NCI-H524 (cell line): ENCODE data around the gene COL28A1.
"Not testable (repeated sequence)": the region's sequence is repeated elsewhere in the genome, so short reads cannot be mapped to it uniquely, and the experiment has no call there.

Experiments
- DNase-seq, 2 experiments: peaks; one replicate each; lab custom pipeline; 2025; lab: John Stamatoyannopoulos, UW

Gene COL28A1

GRCh38 chr7:7464991-7465765 is 70.5 kb downstream of the COL28A1 start:
- DNase-seq: not testable (repeated sequence)

- DNase-seq: no peak
Measured at GRCh38 chr7:7454000-7454399, 81.7 kb downstream of the COL28A1 start.

GRCh38 chr7:7452652-7453051 is 83.0 kb downstream of the COL28A1 start:
- no peak for DNase-seq

DNA sequence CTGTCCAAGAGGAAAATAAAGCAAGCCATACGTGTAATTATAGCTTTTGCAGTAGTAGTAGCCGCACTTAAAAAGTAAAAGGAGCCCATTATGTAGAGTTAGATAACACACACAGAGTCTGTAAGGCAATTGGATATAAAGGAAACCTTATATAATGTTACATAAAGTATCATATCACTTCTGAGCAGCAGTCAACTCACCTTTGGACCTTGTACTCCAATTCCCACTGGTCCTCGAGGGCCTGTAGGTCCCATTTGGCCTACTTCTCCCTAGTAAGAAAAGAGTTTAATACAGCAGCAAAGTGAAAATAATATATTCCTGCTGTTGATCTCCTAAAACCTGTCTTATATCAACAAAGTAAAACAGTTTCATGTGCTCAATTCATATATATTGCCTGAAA is 83.6 kb downstream of the COL28A1 start:
- no peak for DNase-seq

- DNase-seq: no peak
Measured at GRCh38 chr7:7449055-7449454, 86.6 kb downstream of the COL28A1 start.

DNA sequence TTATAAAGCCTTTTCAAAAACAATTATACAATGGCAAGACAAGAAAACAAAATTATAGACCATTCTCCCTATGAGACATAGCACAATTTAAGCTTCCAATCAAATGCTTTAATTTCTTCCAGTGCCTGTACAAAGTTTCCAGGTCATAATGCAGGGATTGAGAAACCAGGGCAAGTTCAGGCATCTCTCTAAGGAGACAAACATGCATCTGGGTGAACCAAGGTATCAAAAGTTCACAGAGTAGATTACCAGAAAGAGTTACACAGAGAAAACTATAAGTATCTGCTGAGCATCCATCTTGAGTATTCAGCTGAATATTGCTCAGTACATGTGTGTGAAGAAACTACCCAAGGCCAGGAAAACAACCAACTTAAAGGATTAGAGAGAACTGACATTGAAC is 89.1 kb downstream of the COL28A1 start:
- DNase-seq: no peak

DNA sequence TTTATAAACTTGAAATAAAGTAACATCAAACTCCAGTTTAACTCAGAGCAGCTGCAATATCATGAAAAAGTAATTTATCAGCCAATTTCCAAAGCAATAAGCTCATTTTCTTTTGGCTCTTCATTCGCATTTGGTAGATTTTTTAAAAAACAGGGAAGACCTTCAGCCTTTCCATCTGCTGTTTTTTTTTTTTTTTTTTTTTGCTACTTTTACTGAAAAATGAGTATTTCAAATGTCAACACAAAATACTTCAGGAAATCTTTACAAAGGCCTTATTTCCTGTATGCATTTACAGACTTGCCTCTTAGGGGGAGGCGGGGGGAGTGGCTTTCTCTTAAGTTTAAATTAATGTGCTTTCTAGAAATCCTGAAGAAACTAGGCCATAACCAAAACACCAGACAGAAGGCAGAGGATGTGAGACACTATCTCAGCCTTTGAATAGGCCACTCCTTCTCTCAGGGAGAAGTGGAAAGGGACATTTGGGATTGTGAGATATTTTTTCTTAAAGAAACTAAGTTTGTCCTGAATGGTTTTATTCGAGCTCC is 91.8 kb downstream of the COL28A1 start:
- no peak for DNase-seq

DNA sequence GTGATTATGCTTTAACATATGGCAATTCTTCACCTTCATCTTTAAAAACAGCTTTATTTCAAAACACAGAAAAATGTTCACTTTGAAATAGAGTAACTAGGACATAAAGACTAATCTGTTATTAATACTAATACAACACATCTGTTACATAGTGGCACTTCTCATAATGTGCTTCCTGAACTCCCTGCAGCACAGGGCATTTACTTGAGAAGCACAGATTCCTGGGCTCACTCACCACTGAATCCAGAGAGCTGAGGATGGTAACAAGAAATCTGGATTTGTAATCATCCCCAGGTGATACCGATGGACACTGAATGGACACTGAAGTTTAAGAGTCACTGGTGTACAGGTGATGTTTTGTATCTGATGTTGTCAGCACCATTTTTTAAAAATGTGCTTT is 96.1 kb downstream of the COL28A1 start:
- peak; percentile 5 to 64 for DNase-seq

GRCh38 chr7:7438851-7439250 is 96.8 kb downstream of the COL28A1 start:
- no peak for DNase-seq

DNA sequence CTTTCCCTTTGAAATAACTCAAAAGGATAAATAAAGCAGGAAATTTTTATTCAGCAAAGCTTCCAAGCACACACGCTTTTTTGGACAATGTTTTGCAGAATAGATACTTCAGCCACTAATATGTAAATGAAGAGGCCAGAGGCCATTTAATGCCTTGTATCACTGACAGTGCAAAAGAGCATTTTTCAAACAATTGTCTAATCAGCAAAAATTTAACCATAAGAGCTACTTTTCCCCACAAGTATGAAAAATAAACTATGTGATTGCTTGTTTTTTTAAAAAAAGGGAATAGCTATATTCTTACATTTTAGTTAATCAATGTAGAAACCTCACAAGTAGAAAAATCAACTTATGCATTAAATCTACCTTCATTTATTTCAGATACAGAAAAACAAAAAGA is 99.7 kb downstream of the COL28A1 start:
- DNase-seq: no peak

DNA sequence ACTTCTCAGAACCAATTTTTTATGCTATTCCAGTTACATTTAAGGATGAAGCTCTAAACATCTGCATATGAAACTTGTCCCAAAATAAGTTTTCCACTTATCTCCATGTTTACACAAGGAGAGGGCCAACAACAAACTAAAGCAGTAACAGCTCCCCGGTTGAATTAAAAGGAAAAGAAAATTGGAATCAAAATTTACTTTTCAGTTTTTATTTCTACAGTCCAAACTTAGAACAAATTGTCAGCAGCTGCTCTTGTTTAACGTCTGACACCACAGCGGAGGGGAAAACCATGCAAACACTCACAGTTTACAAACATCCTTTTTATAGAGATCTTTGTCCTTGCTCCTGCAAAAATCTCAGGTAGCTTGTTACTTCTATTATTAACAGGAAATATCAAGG is 101.3 kb downstream of the COL28A1 start:
- no peak for DNase-seq

DNA sequence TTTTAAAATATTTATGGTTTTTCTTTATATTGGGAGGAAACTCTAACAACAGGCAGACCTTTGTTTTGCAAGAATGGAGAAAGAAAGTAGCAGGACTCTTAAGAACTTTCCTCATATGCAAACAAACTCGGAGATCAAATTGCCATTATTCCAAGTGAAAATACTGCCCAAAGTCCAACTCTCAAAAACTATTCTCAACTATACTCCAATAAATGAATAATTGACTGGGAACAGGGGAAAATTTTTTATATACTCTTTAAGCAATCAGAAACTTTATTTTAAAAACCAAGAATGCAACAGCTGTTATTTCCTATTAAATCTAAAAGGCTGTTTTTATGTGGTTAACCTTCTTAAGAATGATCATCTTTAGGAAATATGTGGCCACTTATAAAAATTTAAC is 101.9 kb downstream of the COL28A1 start:
- DNase-seq: no peak

GRCh38 chr7:7432979-7433378 is 102.7 kb downstream of the COL28A1 start:
- no peak for DNase-seq

DNA sequence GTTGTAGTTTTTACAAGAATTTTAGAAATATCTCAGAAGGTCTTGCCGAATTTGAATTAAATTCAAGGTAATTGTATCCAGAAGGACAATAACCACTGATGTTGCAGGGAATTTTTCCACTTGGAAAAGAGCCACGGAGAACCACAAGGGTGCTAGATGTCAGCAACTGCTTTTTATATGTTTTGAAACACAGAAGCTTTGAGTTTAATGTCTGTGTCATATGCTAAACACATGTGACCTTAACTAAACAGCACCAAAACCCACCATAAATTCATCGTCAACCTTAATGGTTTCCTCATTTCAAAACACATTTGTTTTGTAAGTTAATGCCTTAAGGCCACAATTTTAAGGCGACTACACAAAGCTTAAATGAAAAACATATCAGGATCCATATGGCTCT is 106.9 kb downstream of the COL28A1 start:
- no peak for DNase-seq

DNA sequence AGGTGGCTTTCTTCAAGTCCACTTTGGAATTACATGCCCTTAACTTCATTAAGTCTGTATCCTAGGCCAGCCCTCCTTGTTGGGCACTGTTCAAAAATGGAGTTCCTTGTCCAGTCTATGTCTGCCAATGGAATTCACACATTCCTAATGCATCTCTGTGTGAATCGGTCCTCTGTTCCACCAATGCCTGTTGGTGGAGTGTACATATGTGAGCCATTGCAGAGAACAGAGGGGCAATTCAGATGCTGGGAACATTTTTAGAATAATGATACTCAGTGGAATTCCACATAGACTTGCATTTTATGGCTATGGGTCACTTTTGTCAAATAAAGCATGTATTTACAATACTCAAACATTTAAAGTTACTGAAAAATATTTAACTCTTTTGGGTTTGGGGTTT is 108.3 kb downstream of the COL28A1 start:
- no peak for DNase-seq

- no peak for DNase-seq
Measured at GRCh38 chr7:7426676-7427075, 109.0 kb downstream of the COL28A1 start.

DNA sequence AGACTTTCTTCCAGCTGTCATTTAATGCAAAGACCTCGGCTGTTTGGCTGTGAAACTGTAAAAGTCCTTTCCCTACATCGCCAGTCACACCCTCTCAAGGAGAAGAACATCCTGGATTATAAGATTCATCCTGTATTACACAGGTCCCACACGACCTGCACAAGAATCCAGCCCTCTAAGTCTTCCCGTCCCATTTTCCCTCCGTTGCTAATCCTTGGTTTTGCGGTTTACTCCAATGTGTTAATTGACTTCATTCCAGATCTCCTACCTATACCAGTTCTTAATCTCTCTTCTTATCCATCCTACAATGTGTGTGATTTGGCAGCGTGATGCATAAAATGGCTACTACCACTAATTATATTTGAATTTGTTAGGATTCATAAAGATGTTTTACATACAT is 110.4 kb downstream of the COL28A1 start:
- no peak for DNase-seq

DNA sequence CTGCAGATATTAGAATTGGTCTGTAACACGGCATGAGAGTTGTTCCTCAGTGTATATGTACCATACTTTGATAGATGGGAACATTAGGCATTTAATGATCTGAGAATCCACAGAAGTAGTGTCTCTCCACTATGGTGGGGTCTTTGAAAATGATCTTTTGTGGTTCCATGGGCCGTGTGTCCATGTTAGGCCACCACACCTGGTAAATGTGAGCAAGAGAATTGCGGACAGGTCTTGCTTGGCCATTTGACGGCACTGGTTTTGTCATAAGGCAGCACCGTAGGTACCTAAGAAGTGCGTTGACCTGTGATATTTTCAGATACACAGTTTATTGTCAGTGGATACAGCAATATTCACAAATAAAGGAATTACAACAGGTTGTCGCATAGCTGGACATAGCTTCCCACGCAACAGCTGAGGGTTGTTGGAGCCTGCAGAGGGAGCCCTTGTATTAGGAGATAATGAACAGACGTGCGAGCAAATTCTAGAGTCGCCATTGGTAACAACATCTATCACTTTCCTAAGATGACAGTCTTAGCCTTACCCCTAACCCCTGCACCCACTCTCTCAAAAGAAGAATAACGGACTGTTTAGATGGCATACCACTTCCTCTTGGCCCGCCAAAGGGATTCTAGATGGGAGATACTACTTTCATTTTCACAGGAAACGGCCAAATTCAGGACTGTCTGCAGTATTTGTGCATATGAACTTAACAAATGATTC is 111.4 kb downstream of the COL28A1 start:
- peak; percentile 10 to 56 for DNase-seq

GRCh38 chr7:7422641-7423040 is 113.0 kb downstream of the COL28A1 start:
- DNase-seq: no peak

- DNase-seq: peak; percentile 1 to 65
Measured at GRCh38 chr7:7421826-7422225, 113.8 kb downstream of the COL28A1 start.

GRCh38 chr7:7418997-7419396 is 116.7 kb downstream of the COL28A1 start:
- no peak for DNase-seq

DNA sequence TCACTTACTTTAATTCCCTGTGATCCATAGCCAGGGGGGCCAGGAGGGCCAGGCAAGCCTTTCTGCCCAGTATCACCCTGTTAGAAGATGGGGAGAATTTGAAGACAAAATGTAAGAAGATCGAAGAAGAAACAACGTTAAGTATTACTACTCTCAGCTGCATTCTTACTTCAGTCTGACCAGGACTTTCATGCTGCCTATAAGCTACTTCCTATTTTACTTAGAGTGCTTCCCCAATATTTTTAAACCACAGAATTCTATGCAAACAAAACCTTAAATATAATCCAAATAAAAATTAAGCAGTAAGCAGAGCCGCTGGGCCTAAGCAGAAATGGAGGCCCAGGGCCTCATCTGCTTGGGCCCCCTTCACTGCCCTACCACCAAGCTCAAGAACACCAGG is 117.8 kb downstream of the COL28A1 start:
- DNase-seq: no peak

DNA sequence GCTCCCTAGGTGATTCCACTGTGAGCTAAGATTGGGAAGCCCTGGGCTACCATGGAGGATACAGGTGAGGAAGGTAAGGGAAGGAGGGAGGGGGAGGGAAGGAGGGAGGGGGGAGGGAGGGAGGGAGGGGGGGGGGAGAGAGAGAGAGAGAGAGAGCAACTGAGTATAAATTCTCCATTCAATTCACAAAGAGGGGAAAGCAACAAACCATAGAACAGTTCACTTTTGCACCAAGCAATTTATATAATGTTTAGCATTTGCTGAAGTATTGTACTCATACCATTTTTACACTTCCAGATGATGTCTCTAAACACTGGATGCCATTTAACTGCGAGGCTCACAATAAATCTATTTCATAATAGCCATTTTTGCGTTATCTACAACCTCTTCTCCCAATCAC is 118.3 kb downstream of the COL28A1 start:
- no peak for DNase-seq
